ENCODE data around the gene ANKFY1.

GRCh38 chr17:4295686-4296085 lies 31.9 kb upstream of the ANKFY1 start:
- TF ChIP-seq CTCF (IDR thresholded peaks at IDR 0.05) (no peak), POLR2A (IDR thresholded peaks at IDR 0.05) (no peak)

Measured in body of pancreas (tissue), 4 donors.